Islet of Langerhans (tissue), 1 donor: ENCODE data around the gene HIGD1B.

ENCODE experiments used
- FAIRE-seq: peaks from one replicate; lab custom pipeline; 2011; peaks lifted over from hg19 to GRCh38; lab: Jason Lieb, UNC

Gene HIGD1B

DNA sequence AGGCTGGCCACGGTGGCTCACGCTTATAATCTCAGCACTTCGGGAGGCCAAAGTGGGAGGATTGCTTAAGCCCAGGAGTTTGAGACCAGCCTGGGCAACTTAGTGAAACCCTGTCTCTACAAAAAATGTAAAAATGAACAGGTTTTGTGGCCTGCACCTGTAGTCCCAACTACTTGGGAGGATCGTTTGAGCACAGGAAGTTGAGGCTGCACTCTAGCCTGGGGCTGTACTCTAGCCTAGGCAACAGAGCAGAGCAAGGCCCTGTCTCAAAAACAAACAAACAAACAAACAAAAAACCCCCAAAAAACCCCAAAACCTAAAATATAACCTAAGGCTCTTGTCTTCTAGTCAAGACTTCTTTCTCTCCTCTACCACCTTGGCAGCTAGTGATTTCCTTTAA lies 7.4 kb upstream of the HIGD1B start:
- FAIRE-seq: no peak

DNA sequence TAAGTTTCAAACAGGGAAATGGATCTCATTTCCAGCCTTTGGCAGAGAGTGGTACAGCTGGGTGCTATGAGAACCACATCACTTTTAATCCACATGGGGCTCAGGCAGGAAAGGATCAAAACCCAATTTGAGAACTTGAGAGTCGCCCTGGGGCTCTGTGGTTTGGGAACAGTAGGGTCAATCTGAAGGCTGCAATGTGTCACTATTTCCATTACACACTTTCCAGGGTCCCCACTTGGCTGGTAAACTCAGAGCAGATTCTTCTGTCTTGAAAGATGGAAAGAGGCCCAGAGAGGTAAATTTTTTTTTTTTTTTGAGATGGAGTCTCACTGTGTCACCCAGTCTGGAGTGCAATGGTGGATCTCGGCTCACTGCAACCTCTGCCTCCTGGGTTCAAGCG lies 6.7 kb upstream of the HIGD1B start:
- FAIRE-seq: no peak

DNA sequence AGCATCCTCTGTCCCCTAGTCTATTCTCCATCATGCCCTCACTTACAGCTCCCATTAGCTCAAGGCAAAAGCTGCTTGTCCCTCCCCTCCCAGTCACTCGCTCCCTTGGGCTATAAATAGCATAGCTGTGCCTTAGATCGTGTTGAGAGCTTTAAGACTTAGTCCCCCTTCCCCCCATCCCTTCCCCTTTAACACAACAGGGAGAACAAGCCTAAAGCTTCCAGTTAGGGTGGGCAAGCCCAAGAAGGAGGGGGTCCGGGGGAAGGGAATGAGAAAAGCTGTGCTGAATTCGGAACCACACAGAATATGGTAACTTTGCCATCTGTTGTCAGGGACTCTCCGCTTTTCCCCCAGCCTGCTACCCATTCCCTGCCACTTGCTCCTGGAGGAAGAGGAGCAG lies 4.9 kb upstream of the HIGD1B start:
- no peak for FAIRE-seq

DNA sequence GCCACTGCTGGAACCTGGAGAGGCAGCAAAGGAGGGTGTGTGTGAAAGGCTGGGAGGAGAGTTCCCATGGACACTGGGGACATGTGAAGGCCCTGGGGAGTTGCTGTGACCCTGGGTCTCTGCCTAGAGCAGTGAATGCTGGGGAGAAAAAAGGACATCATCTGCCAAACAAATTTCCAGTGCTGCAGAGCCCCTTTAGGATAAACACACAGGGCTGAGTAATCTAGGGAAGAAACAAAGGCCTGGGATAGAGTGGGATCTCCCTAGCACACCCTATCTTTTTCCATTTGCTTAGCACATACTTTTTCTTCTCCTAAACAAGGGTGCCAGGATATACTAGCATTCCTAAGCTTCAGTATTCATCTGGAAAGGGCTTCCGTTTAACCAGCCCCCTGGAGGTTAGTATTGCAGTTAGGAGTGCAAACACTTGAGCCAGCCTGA lies 3.3 kb upstream of the HIGD1B start:
- no peak for FAIRE-seq

DNA sequence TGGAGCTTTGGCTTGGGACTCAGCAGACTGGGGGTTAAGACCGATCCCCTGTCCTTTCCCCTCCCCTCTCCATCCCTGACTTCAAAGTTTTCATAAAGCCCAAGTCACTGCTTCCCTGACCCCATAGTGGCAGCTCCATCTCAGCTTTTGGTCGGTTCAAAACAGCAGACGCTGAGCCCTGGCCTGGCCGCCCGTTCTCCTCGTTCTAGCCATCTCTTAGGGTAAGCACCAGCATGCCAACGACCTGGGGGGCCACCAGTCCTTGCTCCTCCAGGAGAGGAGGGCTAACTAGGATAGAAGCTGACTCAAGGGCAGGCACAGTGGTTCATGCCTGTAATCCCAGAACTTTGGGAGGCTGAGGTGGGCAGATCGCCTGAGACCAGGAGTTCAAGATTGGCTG lies 1.5 kb upstream of the HIGD1B start:
- no peak for FAIRE-seq

DNA sequence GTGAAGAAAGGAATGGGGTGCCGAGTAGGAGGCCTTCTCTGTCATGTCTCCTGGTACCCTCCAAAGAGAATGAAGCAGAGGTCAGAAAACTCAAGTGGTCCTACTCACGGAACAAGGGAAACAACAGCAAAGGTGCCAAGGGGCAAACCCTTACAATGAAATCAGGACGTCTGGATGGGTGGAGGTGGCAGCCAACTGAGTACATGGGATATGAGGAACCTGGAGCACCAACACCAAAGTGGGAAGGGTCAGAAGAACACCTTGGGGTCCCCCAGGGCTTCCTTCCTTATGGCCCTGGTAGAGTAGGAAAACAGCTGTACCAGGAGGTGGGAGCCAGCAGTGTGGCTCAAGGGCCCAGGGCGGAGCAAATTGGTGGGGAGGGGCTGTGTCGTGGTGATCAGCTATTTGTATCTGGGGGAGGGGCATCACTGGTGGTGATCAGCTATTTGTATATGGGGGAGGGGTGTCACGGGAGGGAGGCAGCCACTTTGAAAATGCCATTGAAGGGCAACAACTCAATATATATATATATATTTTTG lies 643 bp downstream of the HIGD1B start:
- FAIRE-seq: no peak

DNA sequence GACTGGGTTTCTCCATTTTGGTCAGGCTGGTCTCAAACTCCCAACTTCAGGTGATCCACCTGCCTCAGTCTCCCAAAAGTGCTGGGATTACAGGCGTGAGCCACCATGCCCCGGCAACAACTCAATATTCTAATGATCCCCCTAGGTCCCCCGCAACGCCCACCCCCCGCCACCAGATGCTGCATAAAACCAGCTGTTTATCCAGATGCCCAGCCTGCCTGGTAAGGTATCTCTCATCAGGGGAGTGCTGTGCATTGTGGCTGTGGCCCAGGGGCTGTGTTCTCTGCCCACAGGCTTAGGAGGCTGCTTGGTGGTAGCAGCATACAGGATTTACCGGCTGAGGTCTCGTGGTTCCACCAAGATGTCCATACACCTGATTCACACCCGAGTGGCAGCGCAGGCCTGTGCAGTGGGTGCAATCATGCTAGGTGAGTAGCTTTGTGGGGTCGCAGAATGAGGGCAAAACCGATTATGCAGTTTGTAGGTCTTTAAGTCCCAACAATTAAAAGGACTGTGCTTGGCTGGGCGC lies 1.3 kb downstream of the HIGD1B start:
- no peak for FAIRE-seq

DNA sequence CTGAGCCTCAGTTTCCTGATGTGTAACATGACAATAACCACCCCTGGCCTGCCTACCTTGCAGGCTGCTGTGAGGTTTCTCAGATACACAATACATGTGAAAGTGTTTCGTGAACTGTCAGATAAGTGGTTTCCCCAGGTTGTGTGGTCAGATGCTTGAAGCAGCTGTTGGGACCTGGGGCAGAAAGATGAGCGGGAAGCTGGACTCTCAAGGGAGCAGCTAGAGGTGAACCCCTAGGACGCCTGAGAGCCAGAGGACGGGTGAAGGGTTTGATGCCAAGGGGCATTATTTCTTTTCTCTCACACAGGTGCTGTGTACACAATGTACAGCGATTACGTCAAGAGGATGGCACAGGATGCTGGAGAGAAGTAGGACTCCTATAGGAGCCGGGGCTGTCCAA lies 2.3 kb downstream of the HIGD1B start:
- no peak for FAIRE-seq

DNA sequence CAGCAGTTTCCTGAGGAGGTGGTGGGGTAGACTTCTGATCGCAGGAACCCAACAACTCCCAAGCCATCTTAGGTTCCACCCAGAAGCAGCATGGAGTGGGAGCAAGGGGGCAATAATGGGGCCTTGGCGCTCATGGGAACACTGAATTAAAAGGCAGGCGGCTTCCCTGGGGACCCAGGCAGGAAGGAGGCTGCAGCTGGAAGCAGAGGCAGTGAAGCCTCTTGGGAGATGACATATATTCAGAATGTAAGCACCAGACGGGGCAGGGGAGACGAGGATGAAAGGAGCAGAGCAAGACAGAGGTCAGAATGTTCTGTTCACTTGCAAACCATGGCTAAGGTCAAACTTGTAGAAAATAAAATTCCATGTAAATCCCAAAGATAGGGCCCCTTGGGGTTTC lies 2.9 kb downstream of the HIGD1B start:
- no peak for FAIRE-seq

DNA sequence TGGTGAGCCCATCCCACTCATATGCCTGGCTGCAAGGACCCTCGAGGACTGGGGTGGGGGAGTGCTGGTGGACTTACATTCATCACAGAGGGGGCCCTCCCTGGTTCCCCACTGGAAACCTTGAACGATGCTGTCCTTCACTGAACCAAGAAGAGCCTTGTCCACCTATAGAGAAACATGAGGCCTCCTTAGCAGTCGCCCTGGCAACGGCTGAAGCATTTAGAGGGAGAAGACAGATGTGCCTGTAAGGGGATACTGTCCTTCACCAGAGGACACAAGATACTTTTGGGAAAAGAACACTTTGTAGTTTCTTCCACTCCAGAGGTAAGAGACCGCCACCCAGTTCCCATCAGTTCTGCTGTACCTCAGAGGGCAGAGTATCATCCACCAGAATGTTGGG lies 6.5 kb downstream of the HIGD1B start:
- no peak for FAIRE-seq

DNA sequence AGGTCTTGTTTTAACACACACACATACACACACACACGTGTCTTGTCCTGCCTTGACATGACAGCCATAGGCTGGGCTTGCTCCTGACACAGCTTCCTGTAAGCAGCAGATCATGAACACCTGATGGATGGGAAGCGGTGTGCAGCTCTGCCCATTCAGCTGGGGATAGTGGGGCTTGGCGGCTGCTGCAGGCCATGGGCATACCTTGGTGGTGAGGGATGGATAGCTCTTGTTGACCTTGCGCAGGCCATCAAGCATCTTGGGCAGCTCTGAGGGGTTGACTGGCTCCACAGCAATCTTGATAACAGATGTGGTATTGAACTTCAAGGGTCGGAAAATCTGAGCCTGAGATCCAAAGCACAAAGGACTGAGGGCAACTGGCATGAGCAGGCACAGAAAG lies 12.0 kb downstream of the HIGD1B start:
- FAIRE-seq: no peak

DNA sequence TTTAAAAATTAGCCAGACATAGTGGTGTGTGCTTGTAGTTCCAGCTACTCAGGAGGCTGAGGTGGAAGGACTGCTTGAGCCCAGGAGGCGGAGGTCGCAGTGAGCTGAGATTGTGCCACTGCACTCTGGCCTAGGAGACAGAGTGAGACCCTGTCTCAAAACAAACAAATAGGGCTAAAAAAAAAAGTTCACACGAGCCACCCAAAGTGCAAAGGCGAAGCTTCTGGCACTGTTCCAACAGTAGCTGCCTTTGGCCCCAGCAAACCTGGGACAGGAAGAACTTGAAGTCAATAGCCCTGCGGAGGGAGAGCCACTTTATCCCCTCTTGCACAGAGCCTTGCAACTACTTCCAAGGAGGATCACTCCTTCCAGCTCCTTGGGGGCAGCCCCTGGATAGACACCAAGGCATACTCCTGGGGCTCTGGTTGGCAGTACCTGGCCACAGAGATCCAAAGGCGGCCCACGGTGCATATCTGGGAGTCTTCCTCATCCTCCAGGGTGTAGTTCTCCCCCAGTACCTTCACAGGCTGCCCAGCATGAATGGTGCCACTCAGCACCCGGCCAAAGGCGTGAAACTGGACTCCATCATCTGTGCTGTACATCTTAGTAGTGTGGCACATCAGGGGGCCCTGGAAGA lies 14.7 kb downstream of the HIGD1B start:
- FAIRE-seq: no peak

DNA sequence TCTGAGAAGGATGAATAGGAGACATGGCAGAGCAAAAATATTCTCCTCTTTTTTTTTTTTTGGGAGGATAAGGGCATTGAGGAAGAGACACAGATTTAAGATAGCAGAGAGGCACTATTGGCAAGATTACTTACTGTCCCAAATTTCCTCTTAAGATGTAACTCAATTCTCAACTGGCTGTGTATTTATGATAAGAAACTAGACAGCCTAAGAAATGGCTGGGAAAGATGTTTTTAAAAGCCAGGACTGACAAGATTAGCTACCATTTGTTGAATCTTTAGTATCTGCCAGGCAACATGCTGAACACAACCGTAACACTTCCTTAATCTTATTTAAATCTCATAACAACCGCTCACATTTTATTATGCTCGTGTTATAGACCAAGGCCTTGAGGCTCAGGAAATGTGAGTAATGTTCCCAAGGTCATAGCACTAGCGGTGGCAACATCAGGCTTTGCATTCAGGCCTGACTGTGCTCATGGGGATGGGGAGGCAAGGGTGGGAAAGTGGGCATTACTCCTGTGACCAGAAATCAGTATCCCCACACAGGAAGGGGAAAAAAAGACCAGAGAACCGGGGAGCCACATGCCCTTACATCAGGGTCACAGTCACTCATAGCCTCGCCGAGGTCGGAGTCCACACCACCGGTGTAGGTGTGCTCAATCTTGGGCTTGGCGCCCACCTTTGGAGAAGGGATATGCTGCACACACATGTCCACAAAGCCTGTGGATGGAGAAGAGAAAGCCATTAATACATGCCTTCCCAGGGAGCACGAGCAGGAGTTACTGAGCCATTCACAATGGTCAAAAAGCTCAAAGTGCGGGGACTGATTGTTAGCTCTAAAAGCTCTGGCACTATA lies 15.6 kb downstream of the HIGD1B start:
- no peak for FAIRE-seq

DNA sequence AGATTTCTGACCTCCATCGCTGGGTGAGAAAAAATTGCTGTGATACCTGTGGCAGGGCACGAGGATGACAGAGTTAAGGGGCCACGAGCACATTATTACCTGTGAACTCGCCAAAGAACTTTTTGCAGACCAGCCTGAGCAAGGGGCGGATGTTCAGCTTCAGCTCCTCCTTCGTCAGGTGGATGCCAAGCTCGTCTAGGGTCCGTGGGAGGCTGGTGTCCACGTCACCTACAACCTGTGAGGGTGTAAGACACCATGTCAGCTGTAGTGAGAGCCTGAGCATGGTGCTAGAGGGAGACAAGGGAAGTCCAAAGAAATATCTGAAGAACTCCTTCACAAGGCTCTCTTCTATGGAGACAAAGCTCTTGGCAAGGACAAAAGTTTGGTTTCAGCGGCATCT lies 17.1 kb downstream of the HIGD1B start:
- no peak for FAIRE-seq

DNA sequence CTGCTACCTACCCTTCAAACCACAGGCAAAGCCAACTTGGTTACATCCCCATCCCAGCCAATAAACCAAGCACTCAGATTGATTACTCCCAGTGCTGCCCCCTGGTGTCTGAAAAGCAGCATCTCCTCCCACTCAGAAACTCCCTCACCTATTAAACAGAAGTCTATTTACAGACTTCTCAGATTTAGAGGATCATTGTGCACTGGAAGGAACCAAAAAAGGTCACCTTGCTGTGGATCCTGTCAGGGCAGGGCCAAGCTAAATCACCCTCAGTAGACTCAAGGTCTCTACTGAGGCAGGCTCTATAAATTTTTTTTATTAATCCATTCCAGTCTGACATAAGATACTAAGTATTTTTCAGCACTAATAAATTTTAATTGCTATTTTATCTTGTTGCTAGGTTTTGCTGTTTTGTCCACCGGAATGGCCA lies 17.6 kb downstream of the HIGD1B start:
- no peak for FAIRE-seq

DNA sequence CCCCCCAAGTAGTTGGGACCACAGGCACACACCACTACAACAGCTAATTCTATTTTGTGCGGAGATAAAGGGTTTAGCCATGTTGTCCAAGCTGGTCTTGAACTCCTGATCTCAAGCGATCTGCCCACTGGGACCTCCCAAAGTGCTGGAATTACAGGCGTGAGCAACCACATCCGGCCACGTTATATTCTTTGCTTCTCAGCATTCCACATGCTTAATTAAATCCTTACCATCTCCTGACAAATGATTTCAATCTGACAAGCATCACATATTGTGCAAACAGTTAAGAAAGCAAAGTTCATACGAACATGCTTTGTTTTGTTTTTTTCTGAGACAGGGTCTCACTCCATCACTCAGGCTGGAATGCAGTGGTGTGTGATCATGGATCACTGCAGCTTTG lies 18.2 kb downstream of the HIGD1B start:
- FAIRE-seq: no peak

DNA sequence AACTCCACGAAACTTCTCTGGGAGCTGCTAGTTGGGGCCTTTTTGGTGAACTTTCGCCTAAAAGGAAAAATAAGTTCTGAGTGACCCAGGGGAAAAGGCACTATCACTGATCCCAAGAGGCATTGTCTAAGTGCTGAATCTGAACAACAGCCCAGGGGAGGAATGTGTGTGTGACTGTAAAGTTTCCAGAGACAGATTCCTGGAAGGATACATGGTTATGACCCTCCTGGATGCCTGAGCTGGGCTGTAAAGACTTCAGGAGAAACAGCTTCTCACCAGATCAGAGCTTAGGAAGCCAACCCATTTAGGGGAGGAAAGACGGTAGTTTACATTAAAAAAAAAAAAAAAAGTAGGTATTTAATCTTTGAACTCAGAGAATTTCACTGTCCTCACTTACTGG lies 20.2 kb downstream of the HIGD1B start:
- no peak for FAIRE-seq

DNA sequence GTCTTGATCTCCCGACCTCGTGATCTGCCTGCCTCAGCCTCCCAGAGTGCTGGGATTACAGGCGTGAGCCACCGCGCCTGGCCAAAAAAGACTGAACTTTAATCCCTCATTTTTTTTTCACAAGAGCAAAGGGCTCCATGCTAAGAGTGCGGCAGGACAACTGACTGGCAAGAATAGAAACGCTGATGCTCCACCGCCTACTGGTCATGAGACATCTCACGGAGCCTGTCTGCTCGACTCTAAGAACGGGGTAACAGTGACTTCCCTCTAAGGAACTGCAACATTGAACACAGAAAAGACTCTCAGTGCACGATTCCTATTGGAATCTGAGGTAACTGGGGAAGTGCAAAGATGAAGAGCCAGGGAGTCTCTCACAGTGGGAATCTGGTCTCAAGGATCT lies 23.9 kb downstream of the HIGD1B start:
- FAIRE-seq: no peak

DNA sequence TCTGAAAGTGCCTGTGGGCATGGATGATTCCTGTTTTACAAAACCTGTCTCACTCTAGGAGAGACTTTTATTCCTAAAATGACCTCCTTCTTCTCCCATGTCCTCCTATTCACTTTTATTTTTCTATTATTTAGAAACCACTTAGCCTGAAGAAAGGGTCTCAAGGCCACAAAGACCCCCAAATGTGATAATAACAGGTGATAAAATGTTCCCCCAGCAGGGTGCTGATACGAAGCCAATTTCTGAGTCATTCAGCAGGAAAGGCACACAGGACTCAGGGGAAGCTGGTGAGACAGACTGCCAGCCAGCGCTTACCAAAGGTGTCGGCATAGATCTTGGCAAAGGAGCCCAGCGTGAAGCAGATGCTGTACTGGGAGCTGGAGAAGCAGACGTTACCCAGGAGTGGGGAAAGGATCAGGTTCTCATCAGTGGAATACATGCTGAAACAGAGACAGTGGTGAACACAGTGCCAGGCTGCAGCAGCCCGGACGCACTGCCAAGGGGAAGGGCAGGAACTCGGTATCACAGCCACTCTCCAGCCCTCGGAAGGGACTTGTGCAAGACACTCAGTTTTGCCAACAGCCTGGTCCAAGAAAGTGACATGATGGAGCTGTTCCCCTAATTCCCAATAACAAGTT lies 24.6 kb downstream of the HIGD1B start:
- FAIRE-seq: no peak

DNA sequence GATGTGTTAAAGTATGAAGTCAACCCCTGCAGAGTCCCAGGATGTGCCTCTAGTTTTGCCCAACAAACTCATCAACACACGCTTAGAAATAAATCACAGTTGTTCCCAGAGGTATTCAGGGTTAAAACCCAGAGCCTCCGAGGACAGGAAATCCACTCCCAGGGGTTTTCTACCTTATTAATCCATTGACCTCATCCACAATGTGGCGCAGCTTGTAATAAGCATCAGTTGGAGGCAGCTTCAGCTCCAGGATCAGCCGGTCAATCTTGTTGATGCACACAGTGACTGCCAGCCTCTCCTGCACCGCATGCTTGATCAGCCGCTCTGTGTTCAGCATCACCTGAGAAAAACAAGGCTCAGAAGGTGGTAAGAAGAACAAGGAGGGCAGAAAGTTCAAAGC lies 28.1 kb downstream of the HIGD1B start:
- FAIRE-seq: no peak

DNA sequence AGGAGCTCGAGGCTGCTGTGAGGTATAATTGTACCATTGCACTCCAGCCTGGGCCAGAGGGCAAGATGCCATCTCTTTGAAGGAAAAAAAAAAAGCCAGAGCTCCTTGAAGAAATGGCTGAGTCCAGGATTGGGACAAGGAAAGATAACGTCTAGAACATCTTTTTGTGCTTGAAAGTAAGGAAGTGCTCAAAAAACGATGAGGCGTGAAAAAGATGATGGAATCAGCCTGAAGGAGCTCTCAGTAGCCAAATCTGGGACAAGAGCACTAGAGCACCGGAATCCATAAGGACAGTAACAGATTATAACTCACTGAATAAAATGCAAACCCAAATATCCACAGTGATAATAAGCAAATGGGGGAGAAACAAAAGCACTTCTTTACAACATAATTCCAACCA lies 29.4 kb downstream of the HIGD1B start:
- no peak for FAIRE-seq

DNA sequence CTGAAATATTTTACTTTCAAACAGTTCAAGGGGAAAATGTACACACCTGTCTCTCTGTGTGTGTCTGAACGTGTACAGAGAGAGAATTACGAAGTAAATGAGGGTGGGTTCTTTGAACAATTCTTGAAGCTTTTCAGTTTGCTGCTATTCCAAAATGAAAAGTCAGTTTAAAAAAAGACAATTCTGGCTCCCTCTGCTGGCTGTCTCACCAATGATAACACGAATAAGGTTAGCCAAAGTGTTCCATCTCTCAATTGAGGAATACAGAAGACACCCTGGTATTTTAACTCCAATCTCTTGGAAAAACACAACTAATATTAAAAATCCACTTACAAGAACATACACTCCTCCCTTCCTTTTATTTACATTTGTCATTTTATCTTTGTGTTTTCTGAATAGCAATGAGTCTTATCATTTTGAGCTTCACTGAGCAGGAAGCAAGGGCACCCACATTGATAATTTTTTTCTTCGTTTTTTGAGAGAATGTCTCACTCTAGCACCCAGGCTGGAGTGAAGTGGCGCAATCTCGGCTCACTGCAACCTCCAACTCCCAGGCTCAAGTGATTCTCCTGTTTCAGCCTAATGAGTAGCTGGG lies 31.0 kb downstream of the HIGD1B start:
- no peak for FAIRE-seq

DNA sequence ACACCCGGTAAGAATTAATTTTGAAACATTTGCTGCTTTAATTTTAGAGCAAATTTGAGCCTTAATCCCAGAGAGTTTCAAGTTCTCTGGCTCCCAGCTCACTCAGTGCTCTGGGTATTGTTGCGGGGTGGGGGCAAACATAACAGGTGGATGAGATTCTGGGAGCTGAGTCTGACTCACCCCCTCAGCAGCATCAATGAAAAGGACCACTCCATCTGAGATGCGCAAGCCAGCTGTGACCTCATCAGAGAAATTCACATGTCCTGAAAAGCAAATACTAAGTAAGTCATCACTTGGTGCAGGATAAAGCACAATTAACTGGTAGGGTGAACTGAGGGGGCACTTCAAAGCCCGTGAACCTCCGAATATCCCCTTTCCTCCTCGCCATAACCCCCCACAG lies 31.7 kb downstream of the HIGD1B start:
- FAIRE-seq: no peak
